ENCODE data around the gene ERCC8. TPM values are rescaled to one million over a fixed set of nuclear protein-coding genes. Genes with fewer than 3 reads are reported as not detected.

ERCC8 gene
- total and polyA plus RNA-seq, 2 of the 13 experiments (the other 11 are each of a cell fraction or from before 2014, with no cell fraction given): 24.4 to 35.2 TPM

DNA sequence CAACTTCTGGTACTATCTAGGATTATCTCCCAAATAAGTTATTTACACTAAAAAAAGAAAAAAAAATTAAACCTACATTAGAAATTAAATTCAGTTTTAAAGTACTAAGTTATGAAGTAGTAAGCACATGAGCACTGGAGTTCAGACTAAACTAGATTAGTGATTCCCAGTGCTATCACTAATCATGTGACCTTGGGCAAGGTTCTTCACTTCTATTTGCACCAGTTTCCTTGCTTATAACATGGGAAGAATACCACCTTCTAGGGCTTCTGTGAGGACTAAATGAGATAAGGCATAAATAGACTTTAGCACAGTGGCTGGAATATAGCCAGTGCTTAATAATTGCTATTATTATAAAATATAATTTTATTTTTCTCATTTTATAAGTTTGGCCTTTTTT is 111.3 kb downstream of the ERCC8 start (continued):
- TF ChIP-seq, protein P1, sequence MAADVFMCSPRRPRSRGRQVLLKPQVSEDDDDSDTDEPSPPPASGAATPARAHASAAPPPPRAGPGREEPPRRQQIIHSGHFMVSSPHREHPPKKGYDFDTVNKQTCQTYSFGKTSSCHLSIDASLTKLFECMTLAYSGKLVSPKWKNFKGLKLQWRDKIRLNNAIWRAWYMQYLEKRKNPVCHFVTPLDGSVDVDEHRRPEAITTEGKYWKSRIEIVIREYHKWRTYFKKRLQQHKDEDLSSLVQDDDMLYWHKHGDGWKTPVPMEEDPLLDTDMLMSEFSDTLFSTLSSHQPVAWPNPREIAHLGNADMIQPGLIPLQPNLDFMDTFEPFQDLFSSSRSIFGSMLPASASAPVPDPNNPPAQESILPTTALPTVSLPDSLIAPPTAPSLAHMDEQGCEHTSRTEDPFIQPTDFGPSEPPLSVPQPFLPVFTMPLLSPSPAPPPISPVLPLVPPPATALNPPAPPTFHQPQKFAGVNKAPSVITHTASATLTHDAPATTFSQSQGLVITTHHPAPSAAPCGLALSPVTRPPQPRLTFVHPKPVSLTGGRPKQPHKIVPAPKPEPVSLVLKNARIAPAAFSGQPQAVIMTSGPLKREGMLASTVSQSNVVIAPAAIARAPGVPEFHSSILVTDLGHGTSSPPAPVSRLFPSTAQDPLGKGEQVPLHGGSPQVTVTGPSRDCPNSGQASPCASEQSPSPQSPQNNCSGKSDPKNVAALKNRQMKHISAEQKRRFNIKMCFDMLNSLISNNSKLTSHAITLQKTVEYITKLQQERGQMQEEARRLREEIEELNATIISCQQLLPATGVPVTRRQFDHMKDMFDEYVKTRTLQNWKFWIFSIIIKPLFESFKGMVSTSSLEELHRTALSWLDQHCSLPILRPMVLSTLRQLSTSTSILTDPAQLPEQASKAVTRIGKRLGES (CRISPR knock-in tag; IDR thresholded peaks at IDR 0.05; ENCODE audit: borderline replicate concordance): no peak
- TF ChIP-seq ZSCAN31 (CRISPR knock-in tag; IDR thresholded peaks at IDR 0.05; ENCODE audit: low read depth) (no peak), ZNF616 (CRISPR knock-in tag; IDR thresholded peaks at IDR 0.05; ENCODE audit: low read depth) (no peak), ZNF292 (CRISPR knock-in tag; IDR thresholded peaks at IDR 0.05; ENCODE audit: borderline replicate concordance, low read depth) (no peak), ZNF33B (CRISPR knock-in tag; IDR thresholded peaks at IDR 0.05) (no peak), ZNF737 (CRISPR knock-in tag; IDR thresholded peaks at IDR 0.05; ENCODE audit: borderline replicate concordance) (no peak)
- TF ChIP-seq, protein P2, sequence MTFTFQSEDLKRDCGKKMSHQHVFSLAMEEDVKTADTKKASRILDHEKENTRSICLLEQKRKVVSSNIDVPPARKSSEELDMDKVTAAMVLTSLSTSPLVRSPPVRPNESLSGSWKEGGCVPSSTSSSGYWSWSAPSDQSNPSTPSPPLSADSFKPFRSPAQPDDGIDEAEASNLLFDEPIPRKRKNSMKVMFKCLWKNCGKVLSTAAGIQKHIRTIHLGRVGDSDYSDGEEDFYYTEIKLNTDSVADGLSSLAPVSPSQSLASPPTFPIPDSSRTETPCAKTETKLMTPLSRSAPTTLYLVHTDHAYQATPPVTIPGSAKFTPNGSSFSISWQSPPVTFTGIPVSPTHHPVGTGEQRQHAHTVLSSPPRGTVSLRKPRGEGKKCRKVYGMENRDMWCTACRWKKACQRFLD (CRISPR knock-in tag; IDR thresholded peaks at IDR 0.05; ENCODE audit: borderline replicate concordance): no peak
- TF ChIP-seq, protein P3, sequence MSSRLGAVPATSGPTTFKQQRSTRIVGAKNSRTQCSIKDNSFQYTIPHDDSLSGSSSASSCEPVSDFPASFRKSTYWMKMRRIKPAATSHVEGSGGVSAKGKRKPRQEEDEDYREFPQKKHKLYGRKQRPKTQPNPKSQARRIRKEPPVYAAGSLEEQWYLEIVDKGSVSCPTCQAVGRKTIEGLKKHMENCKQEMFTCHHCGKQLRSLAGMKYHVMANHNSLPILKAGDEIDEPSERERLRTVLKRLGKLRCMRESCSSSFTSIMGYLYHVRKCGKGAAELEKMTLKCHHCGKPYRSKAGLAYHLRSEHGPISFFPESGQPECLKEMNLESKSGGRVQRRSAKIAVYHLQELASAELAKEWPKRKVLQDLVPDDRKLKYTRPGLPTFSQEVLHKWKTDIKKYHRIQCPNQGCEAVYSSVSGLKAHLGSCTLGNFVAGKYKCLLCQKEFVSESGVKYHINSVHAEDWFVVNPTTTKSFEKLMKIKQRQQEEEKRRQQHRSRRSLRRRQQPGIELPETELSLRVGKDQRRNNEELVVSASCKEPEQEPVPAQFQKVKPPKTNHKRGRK (CRISPR knock-in tag; IDR thresholded peaks at IDR 0.05): no peak
